Inferior parietal cortex (tissue), 1 donor: ENCODE results near the gene BARHL2.

Experiments
- DNase-seq: peaks from one replicate; pipeline ENCODE4 v3.0.0-alpha.2; 2016; ENCODE audit errors: extremely low spot score

Gene BARHL2

DNA sequence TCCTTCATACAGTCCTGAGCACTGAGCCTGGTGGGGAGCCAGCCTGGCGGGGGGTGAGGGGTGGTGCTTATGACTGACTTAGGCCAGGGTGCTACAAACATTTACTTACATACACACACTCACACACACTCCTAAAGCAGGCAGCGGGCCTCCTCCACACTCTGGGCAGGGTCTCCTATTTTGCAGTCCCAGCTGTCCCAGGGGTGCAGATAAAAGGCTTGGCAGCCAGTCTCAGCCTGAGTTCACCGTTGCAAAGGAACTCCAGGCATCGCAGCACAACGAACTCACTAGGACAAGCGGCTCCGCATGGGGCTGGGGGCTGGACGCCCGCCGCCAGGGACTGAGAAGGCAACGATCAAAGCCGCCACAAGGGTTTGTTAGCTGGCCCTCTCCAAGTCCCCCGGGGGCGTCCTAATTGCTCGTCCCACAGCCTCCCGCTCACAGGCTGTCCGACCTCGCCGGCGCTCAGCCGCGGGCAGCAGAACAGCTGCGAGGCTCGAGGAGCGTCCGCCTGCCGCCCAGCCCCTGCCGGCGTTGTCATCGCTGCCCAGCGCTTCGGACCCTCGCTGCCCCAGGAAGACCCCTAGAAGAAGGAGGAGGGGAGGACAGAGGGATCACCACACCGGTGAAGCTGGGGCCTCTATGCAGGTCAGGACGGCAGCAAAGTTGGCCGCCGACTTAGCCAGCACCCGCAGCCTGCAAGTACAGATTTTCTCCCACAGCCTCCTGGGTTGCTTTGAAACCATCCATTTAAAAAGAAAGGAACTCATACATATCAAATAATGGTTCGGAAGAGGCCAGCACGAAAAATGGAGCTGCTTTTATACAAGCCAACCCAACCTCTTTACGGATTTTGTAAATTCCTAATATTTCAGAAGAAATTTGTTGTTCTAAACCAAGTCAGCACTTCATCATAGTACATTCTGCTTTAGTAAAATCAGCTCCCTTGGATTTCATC, 6.2 kb downstream of the BARHL2 start:
- DNase-seq: no peak

DNA sequence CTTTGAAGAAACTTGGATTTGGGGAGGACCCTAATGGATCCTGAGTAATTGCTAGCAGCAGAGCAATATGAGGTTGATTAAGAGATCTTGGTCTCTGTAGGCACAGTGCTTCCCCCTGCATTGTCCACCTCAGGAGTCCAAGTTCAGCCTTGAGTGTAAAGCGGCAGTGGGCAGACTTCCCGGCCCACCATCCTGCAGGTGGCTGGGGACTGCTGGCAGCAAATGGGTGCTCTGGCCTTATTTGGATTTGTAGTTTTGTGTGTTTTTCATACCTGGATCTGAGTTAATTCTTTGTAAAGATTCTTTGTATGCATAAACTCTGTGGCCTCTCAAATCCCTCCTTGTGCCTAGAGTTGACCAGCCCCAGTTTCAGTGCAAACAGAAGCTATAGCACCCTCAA, 7.6 kb downstream of the BARHL2 start:
- DNase-seq: no peak

DNA sequence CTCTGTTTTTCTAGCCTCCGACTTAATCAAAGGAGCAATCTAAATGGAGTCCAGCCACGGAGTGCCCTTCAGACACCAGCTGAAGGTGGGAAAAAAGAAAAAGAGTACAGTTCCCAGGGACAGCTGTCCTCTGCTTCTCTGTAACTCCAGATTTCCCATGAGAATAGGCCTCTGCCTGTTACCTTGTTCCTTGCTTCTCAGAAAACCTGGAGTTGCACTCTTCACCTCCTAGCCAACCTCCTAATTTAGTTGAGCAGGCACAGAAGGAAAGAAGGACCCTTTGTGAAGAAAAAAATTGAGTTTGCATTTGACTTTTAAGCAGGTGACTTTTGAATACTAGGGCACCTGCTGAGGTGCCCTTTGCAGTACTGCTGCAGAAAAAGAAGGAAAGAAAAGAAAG, 8.3 kb downstream of the BARHL2 start:
- DNase-seq: no peak

DNA sequence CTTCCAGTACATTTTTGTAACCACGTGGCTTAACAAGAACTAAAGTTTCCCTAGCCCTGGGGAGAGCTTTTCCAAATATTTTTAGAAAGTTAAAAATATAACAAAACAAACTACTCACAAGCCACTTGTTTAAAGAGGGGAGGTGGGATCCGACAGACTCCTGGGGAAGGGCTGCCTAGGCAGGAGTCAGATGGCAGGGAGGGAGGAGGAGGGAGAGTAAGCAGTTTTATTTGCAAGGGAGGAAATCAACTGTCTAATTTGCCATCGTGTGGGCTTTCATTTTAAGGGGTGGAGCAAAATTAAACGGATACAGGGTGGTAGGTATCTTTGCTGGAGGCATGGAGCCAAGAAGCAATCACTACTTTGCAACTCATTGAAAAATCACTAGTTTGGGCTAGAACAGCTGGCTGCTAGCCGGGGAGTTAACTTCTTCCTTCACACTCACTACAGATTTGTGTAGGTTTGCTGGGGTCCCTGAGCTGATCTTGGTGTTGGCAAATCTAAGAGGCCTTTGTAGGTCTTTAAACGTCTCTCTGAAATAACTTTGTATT, 8.8 kb downstream of the BARHL2 start:
- no peak for DNase-seq

DNA sequence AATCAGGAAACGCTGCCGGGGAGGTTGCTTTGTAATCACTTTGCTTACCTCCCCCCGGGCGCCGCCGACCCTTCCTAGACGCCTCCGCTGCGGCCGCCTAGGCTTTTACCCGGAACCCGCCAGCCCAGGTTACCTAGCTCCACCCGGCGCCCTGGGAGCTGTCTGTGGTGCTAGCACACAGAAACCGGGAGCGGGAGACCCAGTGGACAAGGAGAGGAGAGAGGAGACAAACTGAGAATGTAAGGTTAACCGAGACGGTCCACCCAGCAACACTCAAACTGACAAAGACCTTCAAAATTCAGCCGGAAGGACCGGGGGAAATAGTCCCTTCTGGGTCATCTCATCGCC, 9.8 kb downstream of the BARHL2 start:
- no peak for DNase-seq

DNA sequence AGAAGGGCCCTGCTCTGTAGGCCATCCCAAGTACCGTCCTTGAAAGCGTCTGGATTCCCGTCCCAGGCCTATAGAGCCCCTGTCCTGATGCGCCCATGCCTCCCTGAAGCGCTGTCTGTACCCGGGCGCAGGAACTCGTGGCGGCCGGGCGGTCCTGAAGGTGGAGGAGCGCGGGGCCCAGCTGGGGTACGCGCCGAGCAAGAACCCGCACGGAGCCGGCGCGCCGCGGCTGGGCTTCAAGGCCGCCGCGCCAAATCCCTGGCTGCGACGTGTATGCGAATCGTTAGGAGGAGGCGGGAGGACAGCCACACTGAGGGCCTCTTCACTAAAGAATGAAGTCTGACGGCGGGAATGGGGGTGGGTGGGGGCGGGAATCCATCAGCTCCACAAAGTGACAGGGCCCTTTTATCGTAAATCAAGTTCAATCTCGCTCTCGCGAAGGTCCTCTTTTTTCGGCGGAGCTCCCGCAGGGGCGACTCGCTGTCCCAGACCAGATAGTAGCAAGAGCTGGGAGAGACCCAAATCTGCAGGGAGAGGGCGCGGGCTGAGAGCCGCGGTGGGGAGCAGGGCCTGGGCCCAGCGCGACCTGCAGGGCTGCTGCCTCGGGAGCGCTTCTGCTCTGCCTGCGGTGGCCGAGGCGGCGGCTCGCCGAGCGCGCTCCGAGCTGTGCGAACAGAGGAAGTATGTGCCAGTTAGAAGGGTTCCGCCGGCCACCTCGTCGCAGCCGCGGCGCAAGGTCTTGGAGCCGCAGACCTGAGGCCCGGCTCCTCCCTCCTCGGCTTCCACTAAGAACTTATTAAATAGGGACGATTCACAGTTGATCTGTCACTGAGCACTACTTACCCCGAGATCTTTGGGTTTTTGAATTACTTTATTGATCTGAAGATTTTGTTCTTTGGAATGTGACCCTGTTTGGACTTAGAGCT, 10.4 kb downstream of the BARHL2 start:
- no peak for DNase-seq

DNA sequence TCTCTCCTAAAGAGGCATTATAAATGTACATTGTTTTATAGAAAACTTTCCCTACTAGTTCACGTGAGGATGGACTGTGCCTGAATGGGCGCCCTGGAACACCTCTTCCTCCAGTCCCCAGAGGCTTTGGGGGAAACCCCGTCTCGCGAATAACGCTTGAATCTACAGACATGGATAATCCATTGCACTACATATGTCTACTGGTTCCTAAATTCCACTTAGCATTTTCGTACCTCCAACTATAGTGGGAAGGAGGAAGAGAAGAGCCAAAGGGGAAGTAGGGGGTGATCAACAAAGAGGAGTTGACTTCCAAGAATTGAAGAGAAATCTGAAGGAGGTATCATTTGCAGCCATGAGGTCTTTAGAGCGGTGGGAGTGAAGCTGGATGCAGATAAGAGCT, 11.1 kb downstream of the BARHL2 start:
- no peak for DNase-seq

DNA sequence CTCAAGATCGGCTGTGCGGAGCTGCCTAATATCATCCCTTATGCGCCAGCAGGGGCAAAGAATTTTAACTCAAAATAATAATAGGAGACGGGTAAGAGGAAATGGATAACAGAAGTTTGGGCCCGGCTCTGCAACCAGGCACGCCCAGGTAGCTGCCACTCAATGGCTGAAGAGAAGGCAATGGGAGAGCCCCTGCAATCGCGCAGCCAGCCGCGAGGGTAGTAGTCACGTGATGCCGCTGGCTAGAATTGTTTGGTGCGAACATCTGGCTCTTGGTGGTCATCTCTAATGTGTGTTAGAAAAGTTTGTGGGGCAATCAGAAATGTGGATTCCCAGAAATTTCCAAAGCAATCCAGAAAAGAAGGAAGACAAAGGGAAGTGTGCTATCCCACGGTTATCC, 12.3 kb downstream of the BARHL2 start:
- DNase-seq: no peak

DNA sequence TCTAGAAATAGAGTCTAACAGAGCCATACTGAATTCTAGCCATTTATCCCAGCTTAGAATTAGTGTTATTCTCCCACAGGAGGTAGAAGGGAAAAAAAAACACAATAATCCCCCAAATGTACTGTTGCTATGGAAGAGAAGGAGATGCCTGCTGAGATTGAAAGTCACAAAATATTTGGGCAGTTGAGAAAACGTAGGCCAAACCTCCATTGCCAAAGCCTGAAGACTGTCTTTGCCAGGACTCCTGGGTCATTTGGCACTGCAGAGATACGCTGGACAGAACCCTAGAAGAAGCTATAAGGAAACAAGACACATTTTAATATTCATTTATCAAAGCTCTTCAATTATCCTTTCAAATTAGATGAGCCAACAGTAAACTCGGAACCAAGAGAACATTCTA, 22.3 kb downstream of the BARHL2 start:
- DNase-seq: no peak

DNA sequence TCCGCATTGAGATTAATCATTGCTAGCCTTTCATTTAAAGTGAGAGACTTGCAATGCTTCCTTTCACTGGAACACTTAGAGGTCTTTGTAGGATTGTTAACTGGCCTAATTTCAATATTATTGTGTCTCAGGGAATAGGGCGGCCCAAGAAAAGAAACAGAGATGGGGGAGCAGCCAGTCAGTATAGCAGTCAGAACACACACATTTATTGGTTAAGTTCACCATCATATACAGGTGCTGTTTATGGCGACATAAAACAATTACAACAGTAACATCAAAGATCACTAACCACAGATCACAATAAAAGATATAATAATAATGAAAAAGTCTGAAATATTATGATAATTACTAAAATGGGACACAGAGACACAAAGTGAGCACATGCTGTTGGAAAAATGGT, 29.4 kb downstream of the BARHL2 start:
- DNase-seq: no peak

DNA sequence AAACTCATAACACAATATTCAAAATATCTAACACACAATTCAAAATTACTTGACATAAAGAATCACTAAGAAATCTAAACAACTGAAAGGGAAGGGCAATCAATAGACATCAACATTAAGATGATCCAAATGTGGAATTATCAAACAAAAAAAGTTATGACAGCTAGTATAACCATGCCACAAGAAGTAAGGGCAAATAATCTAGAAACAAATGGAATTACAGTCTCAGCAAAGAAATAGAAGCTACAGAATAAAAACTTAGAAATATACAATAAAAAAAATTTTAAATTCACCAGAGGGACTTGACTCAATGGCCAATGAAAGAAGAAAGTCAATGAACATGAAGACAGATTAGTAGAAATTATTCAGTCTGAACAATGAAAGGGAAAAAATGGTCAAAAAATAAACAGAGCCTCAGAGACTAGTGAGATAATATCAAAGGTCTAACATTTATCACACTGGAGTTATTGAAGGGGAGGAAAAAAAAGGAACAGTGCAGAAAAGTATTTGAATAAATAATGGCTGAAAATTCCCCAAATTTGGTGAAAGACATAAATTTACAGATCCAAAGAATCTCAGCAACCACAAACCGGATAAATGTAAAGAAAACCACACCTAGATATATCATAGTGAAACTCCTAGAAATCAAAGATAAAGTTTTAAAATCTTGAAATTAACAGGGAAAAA, 41.8 kb downstream of the BARHL2 start:
- no peak for DNase-seq

DNA sequence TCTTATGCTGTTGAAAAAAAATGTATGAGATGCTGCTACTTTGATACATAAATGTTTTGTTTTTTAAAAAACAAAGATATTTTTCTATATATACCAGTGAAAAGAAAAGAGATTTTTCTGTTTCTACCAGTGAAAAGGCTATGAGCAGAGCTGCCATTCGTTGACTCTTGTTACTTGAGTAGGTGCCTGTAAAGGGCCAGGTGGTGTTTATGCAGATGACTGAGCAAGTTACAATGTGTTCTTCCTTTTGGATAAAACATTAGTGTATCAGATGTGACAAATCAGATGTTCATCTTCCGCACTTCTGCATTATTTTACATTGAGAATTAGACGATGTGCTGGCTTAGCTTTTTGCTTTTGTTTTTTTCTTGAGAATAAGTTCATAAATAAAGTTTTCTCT, 45.4 kb downstream of the BARHL2 start:
- no peak for DNase-seq

DNA sequence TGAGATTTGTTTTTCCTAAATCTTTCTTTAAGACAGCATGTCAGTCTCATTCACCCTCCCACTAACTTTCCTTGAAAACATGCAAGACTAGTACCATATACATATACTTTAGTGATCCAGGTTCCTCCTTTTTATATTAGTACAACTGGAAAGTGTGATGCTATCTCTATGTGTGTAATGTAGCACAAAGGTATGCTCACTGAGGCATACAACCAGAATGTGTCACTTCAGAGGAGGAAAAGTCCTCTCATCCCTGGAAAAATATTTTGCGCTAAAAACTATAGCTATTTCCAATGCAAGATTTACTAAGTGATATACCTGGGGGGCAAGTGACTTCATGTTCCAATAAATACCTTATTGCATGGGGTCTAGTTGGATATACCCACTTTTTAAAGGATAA, 45.9 kb downstream of the BARHL2 start:
- DNase-seq: no peak
